Globus pallidus (tissue), 1 donor: ENCODE results near the gene CBLL1.

Experiments
- DNase-seq: peaks from one replicate; pipeline ENCODE4 v3.0.0-alpha.2; 2015; ENCODE audit warnings: low spot score

CBLL1 gene

GRCh38 chr7:107742678-107743566 is 1.0 kb upstream of the CBLL1 start:
- no peak for DNase-seq

GRCh38 chr7:107744345-107744750 is 406 bp downstream of the CBLL1 start:
- no peak for DNase-seq

- no peak for DNase-seq
Observed at GRCh38 chr7:107746006-107746405, 2.1 kb downstream of the CBLL1 start.

- no peak for DNase-seq
Observed at GRCh38 chr7:107751113-107751512, 7.2 kb downstream of the CBLL1 start.

- DNase-seq, result no peak
Observed at GRCh38 chr7:107754642-107755041, 10.7 kb downstream of the CBLL1 start.

- DNase-seq, result no peak
Observed at GRCh38 chr7:107758667-107759066, 14.7 kb downstream of the CBLL1 start.

- no peak for DNase-seq
Observed at GRCh38 chr7:107767391-107767790, 23.4 kb downstream of the CBLL1 start.

- DNase-seq, result no peak
Observed at GRCh38 chr7:107768263-107768662, 24.3 kb downstream of the CBLL1 start.

GRCh38 chr7:107773027-107773426 is 29.1 kb downstream of the CBLL1 start:
- DNase-seq, result no peak

GRCh38 chr7:107777702-107778101 is 33.8 kb downstream of the CBLL1 start:
- DNase-seq, result no peak

- no peak for DNase-seq
Observed at GRCh38 chr7:107778283-107778682, 34.3 kb downstream of the CBLL1 start.

GRCh38 chr7:107779647-107780099 is 35.7 kb downstream of the CBLL1 start:
- DNase-seq, result no peak

- DNase-seq, result no peak
Observed at GRCh38 chr7:107782374-107782773, 38.4 kb downstream of the CBLL1 start.

GRCh38 chr7:107783648-107784047 is 39.7 kb downstream of the CBLL1 start:
- no peak for DNase-seq

GRCh38 chr7:107785170-107785569 is 41.2 kb downstream of the CBLL1 start:
- DNase-seq, result no peak

- no peak for DNase-seq
Observed at GRCh38 chr7:107785926-107786325, 42.0 kb downstream of the CBLL1 start.

- DNase-seq, result no peak
Observed at GRCh38 chr7:107788216-107788615, 44.3 kb downstream of the CBLL1 start.

GRCh38 chr7:107788662-107789061 is 44.7 kb downstream of the CBLL1 start:
- DNase-seq, result no peak

GRCh38 chr7:107789647-107790046 is 45.7 kb downstream of the CBLL1 start:
- DNase-seq, result no peak

- no peak for DNase-seq
Observed at GRCh38 chr7:107792364-107792763, 48.4 kb downstream of the CBLL1 start.

- DNase-seq, result no peak
Observed at GRCh38 chr7:107799647-107800264, 55.8 kb downstream of the CBLL1 start.

- DNase-seq, result no peak
Observed at GRCh38 chr7:107803009-107803610, 59.2 kb downstream of the CBLL1 start, which contains the start of gene SLC26A3. Gene SLC26A3 (minus strand): TSS chr7:107803223. CDS start chr7:107794509, 8,714 bp downstream.

- DNase-seq, result no peak
Observed at GRCh38 chr7:107809179-107809578, 65.2 kb downstream of the CBLL1 start.
